ENCODE data around the gene VAC14. TPM values are rescaled to one million over a fixed set of nuclear protein-coding genes. Genes with fewer than 3 reads are reported as not detected.

Gene VAC14
- polyA plus RNA-seq, 2 of the 4 experiments (the other 2 are of a cell fraction): 25.3 to 27.0 TPM

- no peak for TF ChIP-seq CBX2 (IDR thresholded peaks at IDR 0.05; ENCODE audit: borderline replicate concordance, low read depth)
- no peak for TF ChIP-seq FOSB (CRISPR knock-in tag; IDR thresholded peaks at IDR 0.05)
- Histone ChIP-seq H3K4me3 (no peak overlapping the region), H3K4me1 (no peaks in the 10 kb centered on the region), H3K27ac (no peak overlapping the region), H3K4me2 (no peak overlapping the region), H3K9me3 (no peaks in the 10 kb centered on the region; the same call in 2 of the 3 replicates)
- ChIA-PET CTCF (interaction anchor here (11.2 kb wide), 1 partner anchor 14 kb away, joined by 76 read pairs; no protein-coding TSS in a partner anchor), POLR2A (interaction anchor here (1.1 kb wide), 1 partner anchor 16 kb away, joined by 3 read pairs; no protein-coding TSS in a partner anchor)
- DNase-seq (ENCODE audit: low read depth in 1 of 2, low spot score in 1 of 2) (no peak), FAIRE-seq (no peak), ATAC-seq (no peak)
- WGBS (ENCODE audit: missing lambda C conversion rate): 92% methylated on average over 21 of the region's 21 CpGs
Observed at GRCh38 chr16:70784692-70785555, 16.0 kb downstream of the VAC14 start.

- no peak for DNase-seq (ENCODE audit: low read depth in 1 of 2, low spot score in 1 of 2)
- Histone ChIP-seq H3K9me3 (no peaks in the 10 kb centered on the region; the same call in 2 of the 3 replicates), H3K4me1 (peaks cover 12% of the 10 kb centered on the region; the same call in 2 of the 3 replicates), H3K27ac (0 out of 6 replicates have a peak overlapping the region, but pooled peaks of 1 of the 2 experiments have one; percentile 19), H3K4me3 (no peak overlapping the region), H3K4me2 (no peak overlapping the region)
- CTCF ChIA-PET: interaction anchor here (11.2 kb wide), 1 partner anchor 11 kb away, joined by 76 read pairs; no protein-coding TSS in a partner anchor
- WGBS (ENCODE audit: missing lambda C conversion rate): 96% methylated on average over 3 of the region's 3 CpGs
- TF ChIP-seq NR3C1 (IDR thresholded peaks at IDR 0.05): no peak
- TF ChIP-seq RCOR1 (IDR thresholded peaks at IDR 0.05; ENCODE audit: low read depth, low read length): no peak
- TF ChIP-seq JUNB (IDR thresholded peaks at IDR 0.05): no peak
- TF ChIP-seq E2F6 (IDR thresholded peaks at IDR 0.05; ENCODE audit: borderline replicate concordance, low read depth): no peak
- no peak for TF ChIP-seq CHD2 (IDR thresholded peaks at IDR 0.05; ENCODE audit: low read length, partially characterized antibody)
- TF ChIP-seq TP53 (CRISPR knock-in tag; IDR thresholded peaks at IDR 0.05): no peak
- TF ChIP-seq ZNF302 (CRISPR knock-in tag; IDR thresholded peaks at IDR 0.05): no peak
- no peak for TF ChIP-seq MAFK (IDR thresholded peaks at IDR 0.05; ENCODE audit: partially characterized antibody)
- TF ChIP-seq CTCF (IDR thresholded peaks at IDR 0.05): no peak
- no peak for TF ChIP-seq HMGXB4 (CRISPR knock-in tag; IDR thresholded peaks at IDR 0.05; ENCODE audit: borderline replicate concordance)
- TF ChIP-seq SREBF2 (IDR thresholded peaks at IDR 0.05): no peak
- TF ChIP-seq HDAC2 (IDR thresholded peaks at IDR 0.05): no peak
- ATAC-seq: no peak
- POLR2A ChIA-PET: no interaction called here
- no peak for FAIRE-seq
Observed at GRCh38 chr16:70782237-70782636, 18.7 kb downstream of the VAC14 start.

GRCh38 chr16:70781800-70782199 lies 19.2 kb downstream of the VAC14 start:
- Histone ChIP-seq H3K27ac (no peak overlapping the region), H3K4me2 (no peak overlapping the region), H3K4me1 (peaks cover 12% of the 10 kb centered on the region; the same call in 2 of the 3 replicates), H3K4me3 (no peak overlapping the region), H3K9me3 (no peaks in the 10 kb centered on the region; the same call in 2 of the 3 replicates)
- CTCF ChIA-PET: interaction anchor here (1.6 to 11.2 kb wide), 2 partner anchors 11 to 577 kb away, joined by 4 to 76 read pairs; partner anchors contain the start of gene CALB2
- POLR2A ChIA-PET: no interaction called here
- WGBS (ENCODE audit: missing lambda C conversion rate): 92% methylated on average over 11 of the region's 14 CpGs
- TF ChIP-seq KDM5A (IDR thresholded peaks at IDR 0.05): no peak
- no peak for TF ChIP-seq ATOH8 (CRISPR knock-in tag; IDR thresholded peaks at IDR 0.05; ENCODE audit: low read depth)
- no peak for TF ChIP-seq ZNF302 (CRISPR knock-in tag; IDR thresholded peaks at IDR 0.05)
- TF ChIP-seq HDAC2 (IDR thresholded peaks at IDR 0.05): no peak
- TF ChIP-seq MAX (IDR thresholded peaks at IDR 0.05): no peak
- no peak for TF ChIP-seq ESRRA (IDR thresholded peaks at IDR 0.05; ENCODE audit: borderline replicate concordance, low read length)
- no peak for FAIRE-seq
- no peak for ATAC-seq
- DNase-seq (ENCODE audit: low read depth in 1 of 2, low spot score in 1 of 2): no peak

Data from A549 (cell line).